Measurements from ENCODE around the gene SNED1.
"Not testable (repeated sequence)": the region's sequence is repeated elsewhere in the genome, so short reads cannot be mapped to it uniquely, and the experiment has no call there.

SNED1 gene

DNA sequence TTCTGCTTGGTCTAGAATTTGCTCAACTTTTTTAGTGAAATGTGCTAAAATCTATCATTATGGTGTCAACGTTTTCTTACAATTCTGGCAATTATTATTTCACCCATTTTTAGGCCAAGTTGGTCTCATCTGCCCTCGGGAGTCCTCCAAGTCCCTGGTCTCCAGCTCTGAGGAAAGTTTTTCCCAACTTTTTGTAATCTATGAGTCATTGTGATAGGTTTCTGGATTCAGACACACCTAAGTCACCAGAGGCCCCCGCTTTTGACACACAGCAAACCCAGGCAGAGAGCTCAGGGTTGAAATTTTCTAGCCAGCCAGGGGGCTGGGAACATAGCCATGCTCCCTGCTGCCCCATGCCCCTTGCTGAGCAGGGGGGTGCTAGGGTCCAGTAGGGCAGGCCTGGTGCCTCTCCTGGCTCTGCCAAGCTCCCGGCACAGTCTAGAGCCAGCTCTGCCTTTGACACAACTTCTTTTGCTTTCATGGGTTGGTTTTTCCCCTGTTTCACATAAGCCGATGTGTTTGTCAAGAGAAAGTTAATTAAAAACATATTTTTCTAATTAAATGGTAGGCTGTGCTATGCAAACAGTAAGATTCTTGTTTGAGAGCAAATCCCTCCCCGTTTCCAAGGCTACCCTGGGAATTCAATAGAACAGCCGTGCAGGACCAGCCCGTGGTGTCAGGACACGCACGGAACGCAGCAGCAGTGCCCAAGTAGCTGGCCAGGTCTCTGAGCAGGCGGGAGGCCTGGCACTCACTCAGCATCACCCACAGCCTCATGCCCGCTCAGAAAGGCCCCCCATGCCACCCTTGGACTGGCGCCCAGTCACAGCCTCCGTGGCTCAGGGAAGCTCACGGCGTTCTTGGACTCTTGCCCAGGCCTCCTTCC is 25.5 kb upstream of the SNED1 start:
- Histone ChIP-seq H3K9me2 (replicated peaks; ENCODE audit: low read depth, low read length) (no peaks in the 10 kb centered on the region), H3K9ac (ENCODE audit: low read depth, low read length, poor library complexity, severe bottlenecking) (no peak overlapping the region), H4K20me1 (ENCODE audit: insufficient read depth, low read length, poor library complexity, severe bottlenecking) (no peaks in the 10 kb centered on the region), H3K9me3 (ENCODE audit: insufficient read depth, low read depth, low read length) (peaks cover 6% of the 10 kb centered on the region; the same call in 1 of the 2 replicates), H3K4me2 (ENCODE audit: low read depth, low read length, poor library complexity, severe bottlenecking) (no peak overlapping the region), H3K4me1 (ENCODE audit: insufficient read depth, low read length, poor library complexity, severe bottlenecking) (no peaks in the 10 kb centered on the region), H3K27me3 (ENCODE audit: insufficient read depth, low read length, poor library complexity, severe bottlenecking) (no peaks in the 10 kb centered on the region), H3K4me3 (ENCODE audit: low read length, poor library complexity, severe bottlenecking) (no peak overlapping the region), H3K79me2 (ENCODE audit: insufficient read depth, low read length) (no peaks in the 10 kb centered on the region), H3F3A (ENCODE audit: low read depth) (no peaks in the 10 kb centered on the region), H2AFZ (ENCODE audit: low read length) (no peak overlapping the region), H3K36me3 (ENCODE audit: insufficient read depth, low read length) (no peaks in the 10 kb centered on the region)
- TF ChIP-seq EZH2phosphoT487 (IDR thresholded peaks at IDR 0.05; ENCODE audit: borderline replicate concordance), result no peak
- TF ChIP-seq, protein P1, sequence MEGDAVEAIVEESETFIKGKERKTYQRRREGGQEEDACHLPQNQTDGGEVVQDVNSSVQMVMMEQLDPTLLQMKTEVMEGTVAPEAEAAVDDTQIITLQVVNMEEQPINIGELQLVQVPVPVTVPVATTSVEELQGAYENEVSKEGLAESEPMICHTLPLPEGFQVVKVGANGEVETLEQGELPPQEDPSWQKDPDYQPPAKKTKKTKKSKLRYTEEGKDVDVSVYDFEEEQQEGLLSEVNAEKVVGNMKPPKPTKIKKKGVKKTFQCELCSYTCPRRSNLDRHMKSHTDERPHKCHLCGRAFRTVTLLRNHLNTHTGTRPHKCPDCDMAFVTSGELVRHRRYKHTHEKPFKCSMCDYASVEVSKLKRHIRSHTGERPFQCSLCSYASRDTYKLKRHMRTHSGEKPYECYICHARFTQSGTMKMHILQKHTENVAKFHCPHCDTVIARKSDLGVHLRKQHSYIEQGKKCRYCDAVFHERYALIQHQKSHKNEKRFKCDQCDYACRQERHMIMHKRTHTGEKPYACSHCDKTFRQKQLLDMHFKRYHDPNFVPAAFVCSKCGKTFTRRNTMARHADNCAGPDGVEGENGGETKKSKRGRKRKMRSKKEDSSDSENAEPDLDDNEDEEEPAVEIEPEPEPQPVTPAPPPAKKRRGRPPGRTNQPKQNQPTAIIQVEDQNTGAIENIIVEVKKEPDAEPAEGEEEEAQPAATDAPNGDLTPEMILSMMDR (conservative IDR thresholded peaks at IDR 0.05; ENCODE audit: low read length), result no peak

DNA sequence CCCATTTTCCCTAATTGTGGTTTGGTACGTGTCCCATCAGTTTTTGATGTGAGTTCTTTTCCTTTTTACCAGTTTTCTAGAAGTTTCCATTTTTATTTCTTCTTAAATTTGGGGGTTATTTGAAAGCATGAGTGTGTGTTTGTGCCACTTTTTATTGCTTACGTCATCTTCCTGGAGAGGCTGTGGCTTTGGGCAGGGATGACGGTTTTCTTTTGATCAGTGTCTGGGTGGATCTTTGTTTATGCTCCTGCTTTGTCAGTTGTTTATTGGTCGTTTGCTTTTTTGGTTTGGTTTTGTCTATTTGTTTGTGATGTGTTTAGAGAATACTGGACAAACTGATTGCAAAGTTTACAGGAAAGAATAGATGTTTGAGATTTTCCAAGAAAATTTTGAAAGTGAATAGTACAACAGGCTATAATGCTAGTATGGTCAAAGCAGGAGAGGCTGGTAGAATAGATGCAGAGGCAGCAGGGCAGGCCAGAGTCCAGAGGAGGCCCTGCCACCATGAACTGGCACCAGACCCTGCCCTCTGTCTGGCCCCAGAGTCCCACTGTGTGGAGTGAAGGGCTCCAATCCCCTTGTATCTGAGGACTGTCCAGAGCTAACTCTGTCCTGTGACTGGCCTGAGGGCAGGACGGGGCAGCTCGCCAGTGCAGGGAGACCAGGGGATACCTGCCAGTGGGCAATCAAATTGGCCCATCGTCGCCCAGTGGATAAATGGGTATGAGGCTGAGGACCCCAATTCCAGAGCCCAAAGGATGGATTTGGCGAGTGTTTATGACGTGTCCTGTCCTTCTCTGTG is 23.4 kb upstream of the SNED1 start:
- Histone ChIP-seq H3K36me3 (ENCODE audit: insufficient read depth, low read length) (no peaks in the 10 kb centered on the region), H3K9me2 (replicated peaks; ENCODE audit: low read depth, low read length) (no peaks in the 10 kb centered on the region), H3K27me3 (ENCODE audit: insufficient read depth, low read length, poor library complexity, severe bottlenecking) (no peaks in the 10 kb centered on the region), H3K4me1 (ENCODE audit: insufficient read depth, low read length, poor library complexity, severe bottlenecking) (no peaks in the 10 kb centered on the region), H3K79me2 (ENCODE audit: insufficient read depth, low read length) (no peaks in the 10 kb centered on the region), H3K9me3 (ENCODE audit: insufficient read depth, low read depth, low read length) (peaks cover 3% of the 10 kb centered on the region; the same call in 1 of the 2 replicates), H3F3A (ENCODE audit: low read depth) (no peaks in the 10 kb centered on the region), H3K4me3 (ENCODE audit: low read length, poor library complexity, severe bottlenecking) (no peak overlapping the region), H2AFZ (ENCODE audit: low read length) (no peak overlapping the region), H3K4me2 (ENCODE audit: low read depth, low read length, poor library complexity, severe bottlenecking) (no peak overlapping the region), H4K20me1 (ENCODE audit: insufficient read depth, low read length, poor library complexity, severe bottlenecking) (no peaks in the 10 kb centered on the region), H3K9ac (ENCODE audit: low read depth, low read length, poor library complexity, severe bottlenecking) (no peak overlapping the region)
- TF ChIP-seq, protein P1 (conservative IDR thresholded peaks at IDR 0.05; ENCODE audit: low read length), result no peak
- TF ChIP-seq EZH2phosphoT487 (IDR thresholded peaks at IDR 0.05; ENCODE audit: borderline replicate concordance), result no peak

DNA sequence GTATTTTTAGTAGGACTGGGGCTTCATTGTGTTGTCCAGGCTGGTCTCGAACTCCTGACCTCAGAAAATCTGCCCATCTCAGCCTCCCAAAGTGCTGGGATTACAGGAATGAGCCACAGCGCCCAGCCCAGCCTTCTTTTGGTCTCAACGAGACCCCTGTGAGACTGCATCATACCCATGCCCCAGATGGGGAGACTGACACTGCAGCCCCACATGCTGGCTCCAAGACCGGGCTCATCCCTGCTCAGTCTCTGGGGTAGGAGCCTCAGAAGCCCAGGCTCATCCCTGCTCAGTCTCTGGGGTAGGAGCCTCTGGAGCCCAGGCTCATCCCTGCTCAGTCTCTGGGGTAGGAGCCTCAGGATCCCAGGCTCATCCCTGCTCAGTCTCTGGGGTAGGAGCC is 22.5 kb upstream of the SNED1 start:
- H3K9ac ChIP-seq (ENCODE audit: low read depth, low read length, poor library complexity, severe bottlenecking); H3F3A ChIP-seq (ENCODE audit: low read depth); H3K9me3 ChIP-seq (ENCODE audit: insufficient read depth, low read depth, low read length); H3K27me3 ChIP-seq (ENCODE audit: insufficient read depth, low read length, poor library complexity, severe bottlenecking); H2AFZ ChIP-seq (ENCODE audit: low read length); H3K79me2 ChIP-seq (ENCODE audit: insufficient read depth, low read length); H3K4me2 ChIP-seq (ENCODE audit: low read depth, low read length, poor library complexity, severe bottlenecking); H3K36me3 ChIP-seq (ENCODE audit: insufficient read depth, low read length); H4K20me1 ChIP-seq (ENCODE audit: insufficient read depth, low read length, poor library complexity, severe bottlenecking); H3K4me1 ChIP-seq (ENCODE audit: insufficient read depth, low read length, poor library complexity, severe bottlenecking); H3K4me3 ChIP-seq (ENCODE audit: low read length, poor library complexity, severe bottlenecking); H3K9me2 ChIP-seq (replicated peaks; ENCODE audit: low read depth, low read length): not testable (repeated sequence)

Data from Loucy (cell line).